Measurements from ENCODE around the gene KCTD7.
"Not testable (repeated sequence)": the region's sequence is repeated elsewhere in the genome, so short reads cannot be mapped to it uniquely, and the experiment has no call there.

KCTD7 gene

DNA sequence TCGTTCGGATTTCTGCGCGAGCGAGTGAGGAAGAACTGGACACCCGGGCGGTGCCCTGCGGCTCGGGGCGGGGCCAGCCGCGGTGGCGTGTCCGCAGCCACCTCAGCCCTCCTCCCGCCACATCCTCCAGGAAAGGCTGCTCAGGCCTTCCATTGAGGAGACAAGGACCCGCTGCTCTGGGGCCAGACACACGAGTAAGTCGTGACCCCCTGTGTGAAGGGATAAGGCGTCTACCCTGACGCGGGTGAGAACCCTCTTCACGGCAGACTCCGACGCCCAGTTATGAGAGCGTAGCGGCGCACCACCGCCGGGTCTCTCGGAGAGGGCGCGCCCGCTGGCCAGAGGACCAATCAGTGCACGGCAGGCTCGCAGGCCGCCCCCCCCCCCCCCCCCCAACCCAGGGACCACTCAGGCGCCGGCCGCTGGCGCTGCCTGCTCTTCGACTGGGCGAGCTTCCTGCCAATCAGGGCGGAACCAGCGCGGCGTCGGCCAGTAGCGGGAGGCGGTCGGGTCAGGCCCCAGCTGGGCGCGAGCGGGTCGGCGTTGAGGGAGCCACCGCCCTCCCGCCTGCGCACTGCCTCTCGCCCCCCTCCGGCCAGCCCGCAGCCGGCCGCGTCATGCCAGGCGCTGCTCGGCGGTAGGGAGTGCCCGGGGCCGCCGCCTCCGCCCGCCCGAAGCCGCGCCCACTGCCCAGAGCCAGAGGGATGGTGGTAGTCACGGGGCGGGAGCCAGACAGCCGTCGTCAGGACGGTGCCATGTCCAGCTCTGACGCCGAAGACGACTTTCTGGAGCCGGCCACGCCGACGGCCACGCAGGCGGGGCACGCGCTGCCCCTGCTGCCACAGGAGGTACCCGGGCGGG is at the start of gene KCTD7:
Gene KCTD7 (plus strand): TSS at position 521 of the 861 bp plus-strand sequence. CDS start 184 bp downstream, at position 705.
- DNase-seq, result peak; percentile 89

DNA sequence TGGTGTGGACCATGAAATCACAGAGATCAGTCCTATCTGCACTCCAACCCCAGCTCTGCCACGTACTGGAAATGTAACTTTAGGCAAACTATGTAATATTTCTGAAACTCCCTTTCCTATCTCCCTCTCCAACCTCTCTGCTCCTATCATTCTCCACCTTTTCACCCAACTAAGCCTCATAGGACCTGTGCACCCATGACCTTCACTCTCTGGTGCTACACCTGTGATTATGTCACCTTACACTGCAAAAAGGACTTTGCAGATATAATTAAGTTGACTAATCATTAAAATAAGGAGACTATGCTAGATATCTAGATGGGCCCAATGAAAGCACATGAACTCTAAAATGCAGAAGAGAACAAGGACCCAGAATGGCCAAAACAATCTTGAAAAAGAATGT is 48.3 kb upstream of the KCTD7 start:
- DNase-seq, result not testable (repeated sequence)

GRCh38 chr7:66582816-66583489 is 45.7 kb upstream of the KCTD7 start:
- not testable (repeated sequence) for DNase-seq

DNA sequence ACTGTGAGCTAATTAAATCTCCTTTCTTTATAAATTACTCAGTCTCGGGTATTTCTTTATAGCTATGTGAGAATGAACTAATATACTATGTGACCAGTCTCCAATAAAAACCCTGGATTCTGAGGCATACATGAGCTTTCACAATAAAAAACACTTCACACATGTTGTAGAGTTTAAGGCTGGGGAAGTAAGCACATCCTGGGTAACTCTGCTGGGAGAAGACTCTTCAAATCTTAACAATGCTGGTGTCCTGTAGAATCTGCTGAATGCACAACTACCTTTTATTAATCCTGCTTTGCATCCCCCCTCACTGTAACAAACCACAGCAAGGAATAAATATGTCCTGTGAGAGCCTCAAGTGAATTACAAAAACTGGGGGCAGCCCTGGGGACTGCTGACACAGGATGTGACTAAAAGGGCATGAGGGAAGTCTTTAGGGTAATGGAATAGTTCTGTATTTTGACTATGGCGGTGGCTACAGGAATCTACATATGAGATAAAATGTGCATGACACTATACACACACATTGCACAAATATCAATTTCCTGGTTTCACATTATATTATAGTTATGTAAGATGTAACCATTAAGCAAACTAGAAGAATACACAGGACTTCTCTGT is 45.1 kb upstream of the KCTD7 start:
- DNase-seq, result no peak

GRCh38 chr7:66586181-66586580 is 42.5 kb upstream of the KCTD7 start:
- DNase-seq, result no peak

DNA sequence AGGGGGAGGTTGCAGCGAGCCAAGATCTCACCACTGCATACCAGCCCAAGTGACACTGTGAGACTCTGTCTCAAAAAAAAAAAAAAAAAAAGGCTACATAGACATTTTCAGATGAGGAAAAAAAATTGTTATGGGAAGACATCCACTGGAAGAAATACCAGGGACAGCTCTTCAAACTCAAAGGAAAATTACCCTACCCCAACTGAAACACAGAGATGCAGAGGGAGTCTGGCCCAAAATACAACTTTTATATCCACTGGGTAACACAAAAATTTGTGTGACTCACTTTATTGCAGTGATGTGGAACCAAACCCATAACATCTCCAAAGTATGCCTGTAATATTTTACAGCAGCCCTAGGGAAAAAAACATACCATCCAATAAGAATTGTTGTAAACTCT is 40.5 kb upstream of the KCTD7 start:
- DNase-seq, result not testable (repeated sequence)

GRCh38 chr7:66588856-66589570 is 39.7 kb upstream of the KCTD7 start:
- not testable (repeated sequence) for DNase-seq

DNA sequence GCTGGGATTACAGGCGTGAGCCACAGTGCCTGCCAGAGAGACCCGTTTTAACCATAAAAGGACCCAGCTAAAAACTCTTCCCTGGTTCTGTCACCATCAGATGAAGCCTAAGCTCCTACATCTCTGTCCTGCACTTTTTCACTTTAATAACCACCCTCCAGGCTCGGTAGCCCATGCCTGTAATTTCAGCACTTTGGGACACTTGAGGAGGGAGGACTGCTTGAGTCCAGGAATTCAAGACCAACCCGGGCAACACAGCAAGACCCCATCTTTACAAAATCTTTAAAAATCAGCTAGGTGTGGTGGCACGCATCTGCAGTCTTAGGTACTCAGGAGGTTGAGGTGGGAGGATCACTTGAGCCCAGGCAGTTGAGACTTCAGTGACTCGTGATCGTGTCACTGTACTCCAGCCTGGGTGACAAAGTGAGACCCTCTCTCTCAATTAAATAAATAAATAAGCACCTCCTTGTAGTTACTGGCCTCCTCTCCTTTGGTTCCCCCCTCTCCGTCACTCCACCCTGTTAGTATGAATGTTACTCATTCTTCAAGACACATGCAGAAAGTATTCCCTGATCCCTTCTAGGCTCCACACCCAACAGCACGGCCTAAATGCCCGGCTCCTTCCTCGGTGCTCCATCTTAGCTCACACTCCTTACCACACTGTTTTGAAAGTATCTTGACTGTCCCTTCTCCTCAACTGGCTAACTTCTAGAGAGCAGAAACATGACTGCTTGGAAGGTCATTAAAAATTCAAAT is 38.2 kb upstream of the KCTD7 start:
- not testable (repeated sequence) for DNase-seq

- DNase-seq, result not testable (repeated sequence)
Observed at GRCh38 chr7:66591058-66591798, 37.5 kb upstream of the KCTD7 start.

DNA sequence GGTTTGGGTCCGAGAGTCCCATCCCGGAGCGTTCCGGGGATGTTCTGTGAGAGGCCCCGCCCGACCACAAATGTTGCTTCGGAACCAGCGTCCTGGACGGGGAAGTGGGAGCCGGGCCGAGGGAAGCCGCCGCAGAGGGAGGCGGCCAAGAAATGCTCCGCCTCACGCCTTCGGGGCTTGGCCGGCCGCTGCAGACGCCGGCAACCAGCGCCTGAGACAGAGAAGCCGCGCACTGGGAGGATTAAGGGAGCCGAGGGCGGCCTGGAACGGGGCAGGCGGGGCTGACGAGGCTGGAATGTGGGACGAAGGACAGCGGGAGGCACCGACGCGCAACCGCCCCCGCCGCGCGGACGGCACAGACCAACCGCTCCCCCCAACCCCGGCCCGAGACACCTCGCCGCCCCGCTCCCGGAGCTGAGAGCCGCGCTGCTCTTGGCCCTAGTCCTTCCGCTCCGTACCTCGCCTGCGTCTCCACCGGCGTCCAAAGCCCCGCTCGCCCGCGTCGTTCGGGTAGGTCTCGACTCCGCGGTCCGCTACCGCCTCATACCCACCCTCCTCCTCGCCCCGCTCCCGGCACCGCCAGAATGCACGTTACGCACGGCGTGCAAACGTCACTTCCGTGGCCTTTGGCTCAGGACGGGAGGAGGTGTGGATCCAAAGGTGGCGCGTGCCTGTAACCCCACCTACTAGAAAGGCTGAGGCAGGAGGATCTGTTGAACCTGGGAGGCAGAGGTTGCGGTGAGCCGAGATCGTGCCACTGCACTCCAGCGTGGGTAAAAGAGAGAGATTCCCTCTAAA is 36.7 kb upstream of the KCTD7 start:
- peak; percentile 78 for DNase-seq

DNA sequence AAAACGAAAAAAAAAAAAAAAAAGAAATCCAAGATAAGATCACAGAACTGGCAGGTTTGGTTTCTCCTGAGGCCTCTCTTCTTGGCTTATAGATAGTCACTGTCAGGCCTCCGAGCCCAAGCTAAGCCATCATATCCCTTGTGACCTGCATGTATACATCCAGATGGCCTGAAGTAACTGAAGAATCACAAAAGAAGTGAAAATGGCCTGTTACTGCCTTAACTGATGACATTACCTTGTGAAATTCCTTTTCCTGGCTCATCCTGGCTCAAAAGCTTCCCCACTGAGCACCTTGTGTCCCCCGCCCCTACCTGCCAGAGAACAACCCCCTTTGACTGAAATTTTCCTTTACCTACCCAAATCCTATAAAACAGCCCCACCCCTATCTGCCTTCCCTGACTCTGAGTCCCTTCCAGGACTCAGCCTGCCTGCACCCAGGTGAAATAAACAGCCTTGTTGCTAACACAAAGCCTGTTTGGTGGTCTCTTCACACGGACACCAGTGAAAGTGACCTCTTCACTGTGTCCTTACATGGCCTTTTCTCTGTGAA is 36.0 kb upstream of the KCTD7 start:
- DNase-seq, result not testable (repeated sequence)

GRCh38 chr7:66594082-66594481 is 34.6 kb upstream of the KCTD7 start:
- not testable (repeated sequence) for DNase-seq

DNA sequence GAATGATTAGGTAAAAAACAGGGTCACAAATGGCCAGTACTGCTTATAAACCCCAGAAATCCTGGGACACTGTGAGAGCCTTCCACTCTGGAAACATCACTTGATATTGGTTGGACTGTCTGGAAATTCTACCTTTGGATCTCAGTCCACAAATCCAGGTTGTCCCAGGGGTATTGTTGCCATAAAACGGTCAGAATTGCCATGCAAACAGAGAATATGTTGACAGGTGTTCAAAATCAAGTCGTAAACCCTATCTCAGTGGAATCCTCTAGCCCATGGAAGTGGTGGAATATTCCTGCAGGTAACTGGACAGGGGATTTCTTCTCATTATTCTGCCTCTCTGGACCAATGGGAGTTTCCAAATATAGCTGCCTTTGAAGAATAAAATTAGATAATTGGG is 31.2 kb upstream of the KCTD7 start:
- no peak for DNase-seq

GRCh38 chr7:66602159-66602558 is 26.5 kb upstream of the KCTD7 start:
- DNase-seq, result no peak

GRCh38 chr7:66604198-66604597 is 24.5 kb upstream of the KCTD7 start:
- no peak for DNase-seq

- not testable (repeated sequence) for DNase-seq
Observed at GRCh38 chr7:66606540-66607291, 22.0 kb upstream of the KCTD7 start.

GRCh38 chr7:66609176-66609575 is 19.5 kb upstream of the KCTD7 start:
- no peak for DNase-seq

DNA sequence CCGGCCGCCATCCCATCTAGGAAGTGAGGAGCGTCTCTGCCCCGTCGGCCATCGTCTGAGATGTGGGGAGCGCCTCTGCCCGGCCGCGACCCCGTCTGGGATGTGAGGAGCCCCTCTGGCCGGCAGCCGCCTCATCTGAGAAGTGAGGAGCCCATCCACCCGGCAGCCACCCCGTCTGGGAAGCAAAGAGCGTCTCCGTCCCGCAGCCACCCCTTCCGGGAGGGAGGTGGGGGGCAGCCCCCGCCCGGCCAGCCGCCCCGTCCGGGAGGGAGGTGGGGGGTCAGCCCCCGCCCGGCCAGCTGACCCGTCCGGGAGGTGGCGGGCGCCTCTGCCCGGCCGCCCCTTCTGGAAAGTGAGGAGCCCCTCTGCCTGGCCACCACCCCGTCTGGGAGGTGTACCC is 14.1 kb upstream of the KCTD7 start:
- not testable (repeated sequence) for DNase-seq

DNA sequence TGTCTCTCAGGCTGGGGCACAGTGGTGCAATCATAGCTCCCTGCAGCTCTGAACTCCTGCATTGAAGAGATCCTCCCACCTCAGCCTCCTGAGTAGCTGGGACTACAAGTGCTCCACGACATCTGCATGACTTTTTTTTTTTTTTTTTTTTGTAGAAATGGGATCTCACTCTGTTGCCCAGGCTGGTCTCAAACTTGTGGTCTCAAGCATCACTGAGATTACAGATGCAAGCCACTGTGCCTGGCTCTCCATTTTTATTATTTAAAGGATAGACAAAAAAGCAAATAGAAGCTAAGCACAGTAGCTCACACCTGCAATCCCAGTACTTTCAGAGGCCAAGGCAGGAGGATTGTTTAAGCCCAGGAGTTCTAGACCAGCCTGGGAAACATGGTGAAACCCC is 13.0 kb upstream of the KCTD7 start:
- DNase-seq, result no peak

DNA sequence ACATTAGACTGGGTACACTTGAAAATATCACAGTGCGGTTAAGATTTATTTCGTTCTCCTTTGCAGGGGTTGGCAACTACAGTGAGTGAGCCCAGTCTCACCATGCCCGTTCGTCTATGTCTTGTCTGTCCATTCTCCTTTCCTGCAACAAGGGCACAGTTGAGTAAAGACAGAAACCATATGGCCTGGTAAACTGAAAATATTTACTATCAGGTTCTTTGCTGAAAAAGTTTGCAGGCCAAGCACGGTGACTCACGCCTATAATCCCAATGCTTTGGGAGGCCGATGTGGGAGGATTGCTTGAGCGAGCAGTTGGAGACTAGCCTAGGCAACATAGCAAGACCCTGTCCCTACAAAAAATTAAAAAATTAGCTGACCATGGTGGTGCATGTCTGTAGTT is 11.4 kb upstream of the KCTD7 start:
- no peak for DNase-seq
